CD4-positive, alpha-beta T cell treated with Interleukin-1 beta for 1 hour (primary cell): ENCODE data around the gene NOVA1.

Source experiments
- DNase-seq, 2 donors: peaks; one replicate each; pipeline ENCODE4 v3.0.0-alpha.2; 2020 to 2022

NOVA1 gene

DNA sequence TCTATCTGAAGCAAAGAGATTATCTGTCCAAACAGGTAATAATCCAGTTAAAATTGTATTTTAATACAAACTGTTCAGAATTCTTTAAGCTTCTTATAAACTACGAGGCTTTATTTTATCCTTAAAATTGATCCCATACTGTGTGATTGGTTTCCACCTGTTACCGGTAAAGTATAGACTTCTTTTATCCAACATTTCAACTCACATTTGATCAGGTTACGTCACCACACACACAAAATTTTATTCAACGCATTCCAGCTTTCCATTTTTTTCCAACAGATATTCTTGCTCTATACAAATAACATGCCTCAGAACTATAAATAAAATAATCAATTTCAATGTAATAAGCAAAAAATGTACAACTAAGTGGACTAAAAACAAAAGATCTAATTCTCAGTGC lies 4.5 kb downstream of the NOVA1 start:
- no peak for DNase-seq

DNA sequence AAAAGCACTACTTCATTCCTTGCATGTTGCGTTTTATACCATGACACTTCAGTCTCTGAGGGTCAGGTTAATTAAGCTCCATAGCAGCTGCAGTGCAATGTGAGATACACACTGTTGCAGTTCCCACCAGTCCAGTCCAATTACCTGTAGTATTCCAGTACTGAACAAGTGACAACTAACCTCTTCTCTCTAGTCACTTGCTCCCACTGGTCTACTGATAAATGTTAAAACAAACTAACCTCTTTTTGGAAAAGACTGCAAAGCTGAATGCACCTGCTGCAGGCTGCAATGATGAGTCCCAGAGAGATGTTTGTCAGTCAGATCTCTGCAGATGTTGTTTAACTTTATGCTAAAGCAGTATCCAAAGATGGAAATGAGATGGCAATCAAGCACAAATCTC lies 7.9 kb downstream of the NOVA1 start:
- DNase-seq, result no peak

GRCh38 chr14:26577711-26578110 lies 20.1 kb downstream of the NOVA1 start:
- DNase-seq, result no peak

DNA sequence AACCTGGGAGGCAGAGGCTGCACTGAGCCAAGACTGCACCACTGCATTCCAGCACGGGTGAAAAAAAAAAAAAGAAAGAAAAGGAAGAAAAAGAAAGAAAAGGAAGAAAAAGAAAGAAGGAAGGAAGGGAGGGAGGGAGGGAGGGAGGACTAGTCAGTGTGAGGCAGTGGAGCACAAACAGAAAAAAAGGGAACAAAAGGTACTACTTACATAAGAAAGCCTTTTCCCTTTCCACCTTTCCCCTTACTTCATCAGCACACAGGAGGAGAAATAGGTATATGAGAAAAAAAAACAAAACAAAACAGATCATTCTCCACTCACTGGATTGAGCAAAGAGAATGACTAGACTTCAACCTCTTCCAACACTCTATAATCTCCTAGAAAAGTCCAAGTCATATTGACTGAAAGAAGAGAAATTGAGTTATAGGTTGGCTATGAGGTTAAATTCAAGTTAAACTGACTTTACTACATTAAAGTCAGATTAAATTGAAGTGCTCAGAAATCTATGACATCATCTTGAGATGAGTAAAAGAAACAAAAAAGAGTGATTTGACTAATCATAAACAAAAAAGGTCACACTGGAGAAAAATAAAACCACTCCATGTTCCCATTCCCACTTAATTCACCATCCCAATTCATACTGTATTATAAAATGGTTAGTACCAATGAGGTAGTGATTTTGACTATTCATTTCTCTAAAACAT lies 43.6 kb downstream of the NOVA1 start:
- no peak for DNase-seq

DNA sequence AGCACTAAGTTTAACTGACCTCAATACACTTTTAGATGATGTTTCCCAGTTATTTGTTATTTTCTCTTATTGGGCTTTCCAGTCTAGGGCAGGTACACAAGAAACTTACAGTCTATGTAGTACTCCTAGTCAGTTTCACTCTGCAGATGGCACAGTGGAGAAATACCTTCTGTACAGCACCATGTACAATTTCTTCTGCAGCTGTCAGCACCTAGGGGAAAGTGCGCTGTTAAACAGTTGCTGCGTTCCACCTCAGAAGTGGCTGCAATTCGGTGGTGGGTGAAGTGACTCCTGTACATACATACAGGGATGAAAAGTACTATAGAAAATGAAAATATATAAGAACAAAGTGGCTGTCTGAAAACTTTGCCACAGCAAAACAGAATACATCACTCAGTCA lies 48.3 kb downstream of the NOVA1 start:
- no peak for DNase-seq

- DNase-seq, result no peak
These were observed 49.4 kb downstream of the NOVA1 start for GRCh38 chr14:26548406-26548805.

GRCh38 chr14:26538176-26538575 lies 59.7 kb downstream of the NOVA1 start:
- no peak for DNase-seq

- DNase-seq, result no peak
These were observed 65.9 kb downstream of the NOVA1 start for GRCh38 chr14:26531894-26532293.

DNA sequence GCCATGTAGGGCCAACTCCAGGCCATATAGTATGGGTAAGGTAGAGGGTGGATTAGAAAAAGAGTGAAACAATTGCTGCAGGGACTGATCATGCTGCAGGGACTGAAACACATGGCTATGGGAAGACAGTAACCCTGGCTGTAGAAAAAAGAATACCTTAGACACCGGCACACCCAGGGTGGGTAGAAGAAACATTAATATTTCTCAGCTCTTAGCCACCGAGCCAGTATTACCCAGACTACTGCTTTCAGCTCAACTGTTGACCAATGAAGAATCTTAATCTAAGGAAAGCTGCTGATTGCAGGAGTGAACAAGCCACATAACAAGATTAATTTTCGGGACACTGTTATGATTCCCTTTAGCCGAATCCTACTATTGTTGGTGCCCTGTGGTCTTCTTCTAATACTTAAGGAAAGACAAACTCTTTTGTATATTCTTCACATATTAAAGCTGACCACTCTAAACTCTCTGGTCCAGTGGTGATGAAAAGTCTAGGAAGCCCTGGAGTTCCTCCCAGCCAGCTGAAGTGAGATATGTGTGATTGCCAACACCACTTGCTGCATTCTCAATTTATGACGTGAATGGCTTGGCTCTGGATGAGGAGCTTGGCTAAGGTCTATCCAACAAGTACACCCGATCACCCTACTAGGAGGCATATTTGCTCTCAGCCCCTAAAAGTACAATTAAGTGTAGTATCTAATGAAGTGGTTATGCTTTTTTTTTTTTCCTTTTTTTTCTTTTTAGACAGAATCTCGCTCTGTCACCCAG lies 69.2 kb downstream of the NOVA1 start:
- DNase-seq, result no peak

GRCh38 chr14:26527095-26527494 lies 70.7 kb downstream of the NOVA1 start:
- no peak for DNase-seq

DNA sequence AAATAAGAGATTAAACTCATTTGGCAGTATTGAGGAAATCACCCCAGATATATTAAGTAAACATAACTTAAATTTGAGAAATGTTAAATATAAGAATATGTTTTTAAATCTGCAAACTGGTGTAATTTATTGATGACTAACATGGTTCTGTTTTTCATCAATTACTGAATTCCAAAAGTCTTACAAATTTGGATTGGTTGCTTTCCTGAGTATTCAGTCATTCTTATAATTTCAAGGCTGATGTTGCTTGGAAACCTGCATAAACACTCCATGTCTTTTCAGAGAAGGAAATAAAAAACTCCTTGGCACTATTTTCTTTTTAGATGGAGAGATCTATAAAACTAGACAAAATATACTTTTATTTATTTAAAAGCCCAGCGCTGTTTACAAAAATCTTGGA lies 71.7 kb downstream of the NOVA1 start:
- DNase-seq, result no peak

DNA sequence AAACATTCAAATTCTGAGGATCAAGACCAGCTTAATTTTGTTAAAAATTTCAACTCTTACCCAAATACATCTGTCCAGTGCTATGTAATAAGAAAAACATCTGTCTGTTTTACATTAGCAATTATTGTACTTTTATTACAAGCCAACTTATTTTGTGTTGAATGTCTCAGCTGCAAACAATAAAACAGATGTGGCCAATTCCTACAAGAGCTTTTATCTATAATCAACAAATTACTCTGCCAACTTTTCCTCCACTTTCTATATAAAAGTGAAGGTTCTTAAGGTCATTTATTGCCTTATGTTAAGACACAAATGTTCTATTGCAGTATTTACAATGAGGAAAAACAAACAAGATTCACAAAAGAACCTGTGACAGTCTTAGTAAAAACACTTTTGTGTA lies 72.7 kb downstream of the NOVA1 start:
- no peak for DNase-seq

DNA sequence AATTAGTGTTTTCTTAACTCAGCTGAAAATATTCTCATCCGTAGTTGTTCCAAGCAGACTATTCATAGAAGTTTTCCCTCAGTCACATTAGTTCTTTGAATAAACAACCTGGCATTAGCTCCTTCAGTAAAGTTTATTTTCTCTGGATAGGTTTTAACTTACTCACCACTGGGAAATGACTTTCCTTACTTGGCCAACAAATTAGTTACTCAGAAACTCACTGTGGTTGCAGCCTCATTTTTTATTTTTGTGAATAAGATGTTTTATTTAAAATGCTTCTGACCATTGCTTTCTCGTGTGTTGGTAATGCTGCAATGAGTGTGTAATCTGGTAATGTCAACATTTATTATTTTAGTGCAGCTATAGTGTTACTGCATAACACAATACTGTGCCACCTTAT lies 74.9 kb downstream of the NOVA1 start:
- DNase-seq, result no peak

- no peak for DNase-seq
These were observed 80.1 kb downstream of the NOVA1 start for GRCh38 chr14:26517771-26518170.

- no peak for DNase-seq
These were observed 97.8 kb downstream of the NOVA1 start for GRCh38 chr14:26500028-26500427.

- DNase-seq, result no peak
These were observed 98.3 kb downstream of the NOVA1 start for GRCh38 chr14:26499546-26499945.

GRCh38 chr14:26486922-26487321 lies 110.9 kb downstream of the NOVA1 start:
- no peak for DNase-seq

DNA sequence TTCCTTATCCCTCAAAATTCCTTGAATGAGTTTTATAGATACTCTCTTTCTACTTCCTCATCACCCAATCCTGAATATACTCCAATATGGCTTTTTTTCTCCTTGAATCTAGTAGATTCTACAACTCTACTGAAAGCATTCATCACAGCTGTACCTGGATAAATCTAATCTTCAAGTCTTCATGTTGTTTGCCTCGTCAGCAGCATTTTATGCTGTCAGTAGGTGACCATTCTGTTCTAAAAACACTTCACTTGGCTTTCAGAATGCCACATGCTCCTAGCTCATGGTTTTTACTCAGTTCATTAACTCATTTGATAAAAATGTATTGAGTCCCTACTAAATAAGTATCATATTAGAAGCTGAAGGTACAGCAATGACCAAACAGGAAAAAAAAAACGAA lies 113.3 kb downstream of the NOVA1 start:
- no peak for DNase-seq

GRCh38 chr14:26478967-26479366 lies 118.9 kb downstream of the NOVA1 start:
- DNase-seq, result no peak

DNA sequence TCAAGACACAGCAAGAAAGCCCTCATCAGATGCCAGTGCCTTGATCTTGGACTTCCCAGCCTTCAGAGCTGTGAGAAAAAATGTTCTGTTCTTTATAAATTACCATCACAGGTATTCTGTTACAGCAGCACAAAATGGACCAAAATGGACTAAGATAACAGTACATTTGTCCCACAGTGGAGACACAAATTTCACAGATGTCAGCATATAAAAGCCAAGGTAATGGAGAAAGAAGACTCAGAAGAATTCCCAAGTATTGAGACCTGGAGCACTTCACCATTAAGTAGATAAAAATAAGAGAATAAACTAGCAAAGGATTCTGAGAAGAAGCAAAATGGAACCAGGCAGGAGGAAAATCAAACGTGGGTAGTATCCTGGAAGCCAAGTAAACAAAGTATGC lies 131.0 kb downstream of the NOVA1 start:
- DNase-seq, result no peak

DNA sequence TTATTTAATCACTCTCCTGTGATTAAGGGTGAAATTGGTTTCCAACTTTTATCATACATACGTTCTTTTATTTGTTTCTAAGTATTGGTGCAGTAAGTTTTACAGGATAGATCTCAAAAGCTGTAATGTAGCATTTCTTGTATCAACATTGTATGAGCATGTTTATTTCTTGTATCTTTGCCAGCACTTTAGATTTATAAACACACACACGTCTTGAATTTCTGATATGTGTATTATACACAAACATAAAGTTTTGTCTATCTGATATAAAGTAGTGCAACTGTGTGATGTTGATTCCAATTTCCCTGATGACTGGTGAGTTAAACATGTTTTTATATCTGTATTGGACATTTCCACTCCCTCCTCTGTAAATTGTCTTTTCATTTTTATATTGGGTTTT lies 134.7 kb downstream of the NOVA1 start:
- no peak for DNase-seq

DNA sequence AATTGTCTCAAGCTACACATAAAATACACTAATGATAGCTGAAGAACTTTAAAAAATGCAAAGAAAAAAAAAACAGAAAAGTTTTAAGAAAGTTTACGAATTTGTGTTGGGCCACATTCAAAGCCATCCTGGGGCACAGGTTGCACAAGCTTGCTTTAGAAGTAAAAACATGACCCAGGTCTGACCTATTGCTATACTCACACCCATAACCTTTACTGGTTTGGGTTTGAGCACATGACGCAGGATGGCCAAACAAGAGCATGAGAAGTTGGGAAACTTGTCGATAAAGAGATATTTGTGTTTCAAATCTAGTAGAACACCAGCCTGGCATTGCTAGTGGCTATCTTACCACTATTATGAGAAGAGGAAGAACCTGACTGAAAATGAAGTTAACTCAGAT lies 143.7 kb downstream of the NOVA1 start:
- no peak for DNase-seq

GRCh38 chr14:26448181-26448855 lies 149.5 kb downstream of the NOVA1 start:
- DNase-seq, result no peak

GRCh38 chr14:26444822-26445221 lies 153.0 kb downstream of the NOVA1 start:
- no peak for DNase-seq
